ENCODE results near the gene SAMSN1.

DNA sequence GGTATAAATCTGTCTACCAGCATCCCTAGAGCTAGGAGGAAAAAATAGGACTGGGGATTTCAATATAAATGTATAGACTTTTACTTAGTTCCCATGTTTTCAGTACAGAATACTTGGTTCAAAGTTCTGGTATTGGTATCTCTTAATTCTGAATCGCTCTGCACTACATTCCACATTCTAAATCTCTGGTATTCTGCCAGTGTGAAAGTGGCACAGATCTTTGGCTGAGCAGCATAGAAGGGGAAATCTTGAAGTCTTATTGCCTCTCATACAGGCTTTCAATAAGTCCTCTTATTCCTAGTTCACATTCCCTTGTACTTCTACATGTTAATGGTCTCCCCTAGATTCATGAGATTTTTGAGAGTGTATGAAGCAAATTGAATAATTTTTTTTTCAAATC lies 89.2 kb downstream of the SAMSN1 start:
- TF ChIP-seq, protein P1, sequence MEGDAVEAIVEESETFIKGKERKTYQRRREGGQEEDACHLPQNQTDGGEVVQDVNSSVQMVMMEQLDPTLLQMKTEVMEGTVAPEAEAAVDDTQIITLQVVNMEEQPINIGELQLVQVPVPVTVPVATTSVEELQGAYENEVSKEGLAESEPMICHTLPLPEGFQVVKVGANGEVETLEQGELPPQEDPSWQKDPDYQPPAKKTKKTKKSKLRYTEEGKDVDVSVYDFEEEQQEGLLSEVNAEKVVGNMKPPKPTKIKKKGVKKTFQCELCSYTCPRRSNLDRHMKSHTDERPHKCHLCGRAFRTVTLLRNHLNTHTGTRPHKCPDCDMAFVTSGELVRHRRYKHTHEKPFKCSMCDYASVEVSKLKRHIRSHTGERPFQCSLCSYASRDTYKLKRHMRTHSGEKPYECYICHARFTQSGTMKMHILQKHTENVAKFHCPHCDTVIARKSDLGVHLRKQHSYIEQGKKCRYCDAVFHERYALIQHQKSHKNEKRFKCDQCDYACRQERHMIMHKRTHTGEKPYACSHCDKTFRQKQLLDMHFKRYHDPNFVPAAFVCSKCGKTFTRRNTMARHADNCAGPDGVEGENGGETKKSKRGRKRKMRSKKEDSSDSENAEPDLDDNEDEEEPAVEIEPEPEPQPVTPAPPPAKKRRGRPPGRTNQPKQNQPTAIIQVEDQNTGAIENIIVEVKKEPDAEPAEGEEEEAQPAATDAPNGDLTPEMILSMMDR (IDR thresholded peaks at IDR 0.05 in 8 of 11, conservative IDR thresholded peaks at IDR 0.05 in 3 of 11): no peak
- TF ChIP-seq POLR2A (IDR thresholded peaks at IDR 0.05) (no peak), POLR2AphosphoS5 (IDR thresholded peaks at IDR 0.05) (no peak)
